Measurements from ENCODE around the gene WDR64. TPM values are rescaled to one million over a fixed set of nuclear protein-coding genes. Genes with fewer than 3 reads are reported as not detected.

WDR64 gene
- total RNA-seq, 1 experiment from 2014 or later: not detected

DNA sequence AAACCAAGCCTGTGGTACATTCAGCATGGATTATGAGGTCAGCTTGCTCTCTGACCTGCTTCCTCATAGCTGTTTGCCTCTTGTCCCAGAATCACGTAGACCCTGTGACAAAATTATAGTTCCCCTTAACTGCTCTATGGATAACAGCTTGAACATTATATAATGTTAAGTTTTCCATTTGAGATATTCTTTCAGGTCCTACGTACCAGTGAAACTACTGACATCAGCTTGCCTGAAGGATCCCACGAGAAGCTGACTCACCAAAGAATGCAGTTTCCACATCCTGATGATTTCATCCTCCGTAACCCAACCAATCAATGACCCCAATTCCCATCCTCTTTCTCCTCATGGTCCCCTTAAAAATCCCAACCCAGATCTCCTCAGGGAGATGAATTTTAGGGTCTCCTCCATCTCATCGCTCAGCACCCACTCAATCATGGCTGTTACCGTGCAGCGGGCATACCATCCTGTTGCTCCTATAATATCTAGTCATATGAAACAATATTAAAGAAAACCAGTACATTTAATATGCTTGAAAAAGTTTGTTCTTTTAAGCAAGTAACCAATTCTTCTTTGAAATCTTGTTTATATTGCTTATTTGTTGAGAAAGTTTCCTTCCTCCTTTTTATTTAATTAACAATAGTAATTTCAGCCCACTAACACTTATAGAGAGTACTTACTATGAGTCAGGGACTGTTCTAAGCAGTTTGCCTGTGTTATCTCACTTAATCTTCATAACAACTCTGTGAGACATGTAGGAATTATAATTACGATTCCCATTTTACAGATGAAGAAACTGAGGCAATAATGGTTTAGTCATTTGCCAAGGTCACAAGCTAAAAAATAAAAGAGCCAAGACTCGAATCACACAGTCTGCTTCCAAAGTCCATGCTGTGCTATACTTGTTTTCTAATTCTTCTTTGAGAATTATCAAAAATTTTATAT, 39.3 kb upstream of the WDR64 start:
- H3K4me3 ChIP-seq (ENCODE audit: low read depth, low read length, poor library complexity, severe bottlenecking): no peak overlapping the region
- DNase-seq (ENCODE audit: low spot score): no peak
- POLR2A ChIA-PET (ENCODE audit: low non-redundant PET): no interaction called here
- no peak overlapping the region for H3K27ac ChIP-seq (ENCODE audit: low read depth, low read length, poor library complexity, severe bottlenecking)
- no TSS peak for BruUV-seq (replicated peaks)
- TF ChIP-seq EZH2 (IDR thresholded peaks at IDR 0.05; ENCODE audit: borderline replicate concordance, low read depth, low read length, poor library complexity, severe bottlenecking): no peak
- TF ChIP-seq, protein P1, sequence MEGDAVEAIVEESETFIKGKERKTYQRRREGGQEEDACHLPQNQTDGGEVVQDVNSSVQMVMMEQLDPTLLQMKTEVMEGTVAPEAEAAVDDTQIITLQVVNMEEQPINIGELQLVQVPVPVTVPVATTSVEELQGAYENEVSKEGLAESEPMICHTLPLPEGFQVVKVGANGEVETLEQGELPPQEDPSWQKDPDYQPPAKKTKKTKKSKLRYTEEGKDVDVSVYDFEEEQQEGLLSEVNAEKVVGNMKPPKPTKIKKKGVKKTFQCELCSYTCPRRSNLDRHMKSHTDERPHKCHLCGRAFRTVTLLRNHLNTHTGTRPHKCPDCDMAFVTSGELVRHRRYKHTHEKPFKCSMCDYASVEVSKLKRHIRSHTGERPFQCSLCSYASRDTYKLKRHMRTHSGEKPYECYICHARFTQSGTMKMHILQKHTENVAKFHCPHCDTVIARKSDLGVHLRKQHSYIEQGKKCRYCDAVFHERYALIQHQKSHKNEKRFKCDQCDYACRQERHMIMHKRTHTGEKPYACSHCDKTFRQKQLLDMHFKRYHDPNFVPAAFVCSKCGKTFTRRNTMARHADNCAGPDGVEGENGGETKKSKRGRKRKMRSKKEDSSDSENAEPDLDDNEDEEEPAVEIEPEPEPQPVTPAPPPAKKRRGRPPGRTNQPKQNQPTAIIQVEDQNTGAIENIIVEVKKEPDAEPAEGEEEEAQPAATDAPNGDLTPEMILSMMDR (conservative IDR thresholded peaks at IDR 0.05; ENCODE audit: low read depth, low read length): no peak
- H3K9me3 ChIP-seq (ENCODE audit: low read depth, low read length, poor library complexity, severe bottlenecking): no peaks in the 10 kb centered on the region
- no peaks in the 10 kb centered on the region for H3K36me3 ChIP-seq (ENCODE audit: insufficient read depth, low read length, poor library complexity, severe bottlenecking)
- H3K27me3 ChIP-seq (replicated peaks; ENCODE audit: insufficient read depth, low read depth, low read length, poor library complexity): no peaks in the 10 kb centered on the region
- intact Hi-C loops (cut with micrococcal nuclease; ENCODE audit: unreplicated experiment): loop anchor here (5.0 to 10.0 kb wide), 2 partner anchors 219 to 402 kb away; no protein-coding TSS in a partner anchor
- H3K4me1 ChIP-seq (ENCODE audit: insufficient read depth, low read length, poor library complexity, severe bottlenecking): no peaks in the 10 kb centered on the region
- CTCF ChIA-PET: no interaction called here

DNA sequence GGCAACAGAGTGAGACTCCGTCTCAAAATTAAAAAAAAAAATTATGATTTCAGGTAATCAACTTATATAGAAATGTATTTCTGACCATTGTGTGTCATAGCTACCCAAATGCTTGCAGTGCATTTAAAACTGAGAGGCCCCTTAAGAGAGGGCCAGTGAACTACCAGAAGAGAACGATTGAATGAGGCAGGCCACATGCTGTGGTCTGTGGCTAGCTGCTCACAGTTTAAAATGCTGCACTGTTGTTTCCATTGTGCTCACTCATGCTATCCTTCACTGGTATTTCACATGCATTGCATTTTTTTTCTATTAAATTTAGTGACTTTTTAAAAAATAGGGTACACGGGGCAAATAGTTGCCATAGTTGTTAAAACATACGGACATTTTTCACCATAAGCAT, 37.9 kb upstream of the WDR64 start:
- TF ChIP-seq, protein P1 (conservative IDR thresholded peaks at IDR 0.05; ENCODE audit: low read depth, low read length): no peak
- no peak for TF ChIP-seq EZH2 (IDR thresholded peaks at IDR 0.05; ENCODE audit: borderline replicate concordance, low read depth, low read length, poor library complexity, severe bottlenecking)
- no peaks in the 10 kb centered on the region for H3K36me3 ChIP-seq (ENCODE audit: insufficient read depth, low read length, poor library complexity, severe bottlenecking)
- no TSS peak for BruUV-seq (replicated peaks)
- no peak overlapping the region for H3K27ac ChIP-seq (ENCODE audit: low read depth, low read length, poor library complexity, severe bottlenecking)
- H3K4me3 ChIP-seq (ENCODE audit: low read depth, low read length, poor library complexity, severe bottlenecking): no peak overlapping the region
- no peaks in the 10 kb centered on the region for H3K27me3 ChIP-seq (replicated peaks; ENCODE audit: insufficient read depth, low read depth, low read length, poor library complexity)
- CTCF ChIA-PET: no interaction called here
- no peaks in the 10 kb centered on the region for H3K9me3 ChIP-seq (ENCODE audit: low read depth, low read length, poor library complexity, severe bottlenecking)
- DNase-seq (ENCODE audit: low spot score): no peak
- H3K4me1 ChIP-seq (ENCODE audit: insufficient read depth, low read length, poor library complexity, severe bottlenecking): no peaks in the 10 kb centered on the region
- intact Hi-C loops (cut with micrococcal nuclease; ENCODE audit: unreplicated experiment): loop anchor here (5.0 to 10.0 kb wide), 2 partner anchors 218 to 401 kb away; no protein-coding TSS in a partner anchor
- POLR2A ChIA-PET (ENCODE audit: low non-redundant PET): no interaction called here

DNA sequence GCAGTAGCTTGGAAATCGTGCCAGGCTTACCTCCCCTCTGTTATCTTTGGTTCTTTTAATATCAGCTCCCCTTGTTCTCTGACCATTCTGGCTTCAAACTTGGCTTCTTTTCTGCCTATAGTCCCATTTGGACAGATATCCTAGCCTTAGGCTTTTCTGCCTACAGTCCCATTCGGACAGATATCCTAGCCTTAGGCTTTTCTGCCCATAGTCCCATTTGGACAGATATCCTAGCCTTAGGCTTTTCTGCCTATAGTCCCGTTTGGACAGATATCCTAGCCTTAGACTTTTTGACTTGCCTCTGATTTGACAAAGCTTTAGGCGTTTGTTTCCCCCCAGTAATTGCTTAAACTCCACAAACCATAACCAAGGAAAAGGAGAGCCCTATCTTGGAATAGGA, 37.5 kb upstream of the WDR64 start:
- Histone ChIP-seq H3K27me3 (replicated peaks; ENCODE audit: insufficient read depth, low read depth, low read length, poor library complexity) (no peaks in the 10 kb centered on the region), H3K27ac (ENCODE audit: low read depth, low read length, poor library complexity, severe bottlenecking) (no peak overlapping the region), H3K4me3 (ENCODE audit: low read depth, low read length, poor library complexity, severe bottlenecking) (no peak overlapping the region), H3K36me3 (ENCODE audit: insufficient read depth, low read length, poor library complexity, severe bottlenecking) (no peaks in the 10 kb centered on the region), H3K4me1 (ENCODE audit: insufficient read depth, low read length, poor library complexity, severe bottlenecking) (no peaks in the 10 kb centered on the region), H3K9me3 (ENCODE audit: low read depth, low read length, poor library complexity, severe bottlenecking) (no peaks in the 10 kb centered on the region)
- TF ChIP-seq EZH2 (IDR thresholded peaks at IDR 0.05; ENCODE audit: borderline replicate concordance, low read depth, low read length, poor library complexity, severe bottlenecking): no peak
- TF ChIP-seq, protein P1 (conservative IDR thresholded peaks at IDR 0.05; ENCODE audit: low read depth, low read length): no peak
- no TSS peak for BruUV-seq (replicated peaks)
- ChIA-PET POLR2A (ENCODE audit: low non-redundant PET) (no interaction called here), CTCF (no interaction called here)
- no peak for DNase-seq (ENCODE audit: low spot score)
- intact Hi-C loops (cut with micrococcal nuclease; ENCODE audit: unreplicated experiment): loop anchor here (5.0 to 10.0 kb wide), 2 partner anchors 218 to 400 kb away; no protein-coding TSS in a partner anchor

Data from A673 (cell line).